Eye (tissue), 1 donor: ENCODE data around the gene SCIN.
"Not testable (repeated sequence)": the region's sequence is repeated elsewhere in the genome, so short reads cannot be mapped to it uniquely, and the experiment has no call there.

Source experiments
- DNase-seq: peaks from one replicate; pipeline ENCODE4 v3.0.0-alpha.2; 2015

SCIN gene

GRCh38 chr7:12690041-12690878 lies 119.7 kb downstream of the SCIN start:
- no peak for DNase-seq

- DNase-seq, result not testable (repeated sequence)
These were observed 120.9 kb downstream of the SCIN start for GRCh38 chr7:12691388-12691787.

GRCh38 chr7:12692035-12692434 lies 121.5 kb downstream of the SCIN start:
- DNase-seq, result no peak

GRCh38 chr7:12692479-12693259 lies 122.1 kb downstream of the SCIN start:
- DNase-seq, result no peak

- no peak for DNase-seq
These were observed 124.3 kb downstream of the SCIN start for GRCh38 chr7:12694817-12695216.

GRCh38 chr7:12695965-12696364 lies 125.4 kb downstream of the SCIN start:
- DNase-seq, result no peak

- no peak for DNase-seq
These were observed 128.8 kb downstream of the SCIN start for GRCh38 chr7:12699299-12699698.

GRCh38 chr7:12701433-12701832 lies 130.9 kb downstream of the SCIN start:
- DNase-seq, result no peak

- DNase-seq, result no peak
These were observed 133.4 kb downstream of the SCIN start for GRCh38 chr7:12703881-12704280.

GRCh38 chr7:12705878-12706277 lies 135.4 kb downstream of the SCIN start:
- no peak for DNase-seq

- no peak for DNase-seq
These were observed 136.5 kb downstream of the SCIN start for GRCh38 chr7:12706900-12707536.

- no peak for DNase-seq
These were observed 137.8 kb downstream of the SCIN start for GRCh38 chr7:12708314-12708713.
